Right renal cortex interstitium (tissue), 3 donors: Measurements from ENCODE around the gene ITGB8. TPM values are rescaled to one million over a fixed set of nuclear protein-coding genes. Genes with fewer than 3 reads are reported as not detected.
"Not testable (repeated sequence)": the region's sequence is repeated elsewhere in the genome, so short reads cannot be mapped to it uniquely, and the experiment has no call there.

Source experiments
- DNase-seq, 3 donors: peaks; one replicate each; pipeline ENCODE4 v3.0.0-alpha.2; 2013; ENCODE audit warnings: low read depth in 3 of 3, low spot score in 2 of 3
- polyA plus RNA-seq, 3 donors: library from polyadenylated mRNA; unstranded; fragments of 120-200 nt; gene quantifications; one replicate each; pipeline ENCODE4 v1.2.1, GENCODE V29; 2013; ENCODE audit not compliant: insufficient read length in 3 of 3

Gene ITGB8
- 10 to 100 TPM; 38.5 to 42.0 (median 40.6) TPM for polyA plus RNA-seq

DNA sequence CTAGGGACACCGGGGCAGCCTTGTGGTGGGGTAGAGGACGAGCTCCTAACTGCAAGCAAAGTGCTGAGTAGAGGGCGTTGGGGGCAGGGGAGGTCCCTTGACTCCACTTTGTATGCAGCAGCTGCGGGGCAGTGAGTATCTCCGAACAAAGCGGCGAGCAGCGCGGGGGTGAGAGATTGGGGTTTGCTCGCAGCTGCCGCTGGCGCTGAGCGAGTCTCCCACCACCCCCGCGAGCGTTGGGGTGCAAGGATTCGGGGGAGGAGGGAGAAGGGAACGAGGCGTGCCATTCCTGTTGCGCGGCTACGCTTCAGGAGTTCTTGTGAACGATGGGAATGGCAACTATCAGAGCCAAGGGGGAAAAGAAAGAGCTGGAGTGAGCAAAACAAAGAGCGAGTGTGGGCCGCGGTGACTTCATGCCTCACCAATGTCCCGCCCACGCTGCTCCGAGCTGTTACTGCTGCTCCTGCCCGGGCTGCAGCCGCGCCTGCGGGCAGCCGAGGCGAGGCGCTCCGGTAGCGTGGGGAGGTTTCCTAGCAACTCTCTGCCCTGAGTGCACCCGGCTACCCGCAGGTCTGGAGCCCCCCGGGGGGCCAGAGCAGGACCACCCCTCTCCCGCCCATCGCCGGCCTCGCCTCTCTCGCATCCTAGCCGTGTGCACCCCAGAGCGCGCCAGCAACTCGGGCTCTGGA is at the start of gene ITGB8:
Gene ITGB8 (plus strand): TSS at position 662 of the 689 bp plus-strand sequence. CDS start 907 bp downstream, outside the sequence.
- DNase-seq, result peak; percentile 82 to 90 (median 85)

DNA sequence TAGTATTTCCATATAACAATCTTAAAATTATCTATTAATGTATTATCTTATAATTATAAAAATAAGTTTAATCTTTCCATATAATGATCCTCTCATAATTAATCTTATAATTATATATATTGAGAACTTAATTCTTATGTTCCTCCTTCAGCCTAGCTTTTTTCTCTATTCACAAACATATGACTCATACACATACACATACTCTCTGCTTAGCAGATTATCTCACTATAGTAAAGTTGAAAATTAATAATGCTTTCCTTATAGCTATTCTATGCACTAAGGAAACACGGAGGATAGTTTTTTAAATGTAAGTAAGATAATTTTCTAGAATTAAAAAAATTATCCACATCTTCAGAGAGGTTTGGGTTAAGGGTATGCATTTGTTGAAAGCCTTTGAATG is 47.7 kb upstream of the ITGB8 start:
- DNase-seq, result no peak

- no peak for DNase-seq
These were observed 47.3 kb upstream of the ITGB8 start for GRCh38 chr7:20283385-20283784.

- no peak for DNase-seq
These were observed 46.5 kb upstream of the ITGB8 start for GRCh38 chr7:20284003-20284770.

GRCh38 chr7:20284771-20285143 is 45.9 kb upstream of the ITGB8 start:
- DNase-seq, result no peak

GRCh38 chr7:20287317-20287716 is 43.4 kb upstream of the ITGB8 start:
- no peak for DNase-seq

GRCh38 chr7:20288036-20288435 is 42.7 kb upstream of the ITGB8 start:
- DNase-seq, result no peak

DNA sequence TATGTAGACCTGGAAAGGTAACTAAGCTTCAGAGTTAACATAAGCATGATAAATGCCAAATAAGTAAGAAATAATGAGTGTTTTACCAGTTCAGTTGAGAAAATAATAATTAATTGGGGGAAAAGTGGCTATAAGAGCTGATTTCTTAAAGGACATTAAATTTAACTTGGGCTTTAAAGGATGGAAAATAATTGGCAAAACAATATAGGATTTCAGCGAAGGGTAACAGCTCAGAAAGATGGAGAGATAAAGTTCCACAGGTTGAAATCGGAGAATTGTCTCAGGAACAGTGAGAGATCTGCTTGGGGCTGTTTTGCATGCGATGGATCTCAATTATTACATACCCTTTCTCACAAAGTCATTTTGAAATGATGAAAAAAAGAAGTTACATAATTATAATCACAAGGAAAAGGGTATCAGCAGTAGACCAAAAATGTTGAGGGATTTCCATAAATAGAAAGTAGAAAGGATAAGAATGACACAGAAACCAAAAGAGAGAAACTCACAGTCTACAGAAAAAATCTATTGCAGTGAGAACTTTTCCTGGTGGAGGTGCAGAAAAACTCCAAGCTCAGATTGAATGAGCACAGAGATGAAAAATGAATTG is 40.1 kb upstream of the ITGB8 start:
- no peak for DNase-seq

DNA sequence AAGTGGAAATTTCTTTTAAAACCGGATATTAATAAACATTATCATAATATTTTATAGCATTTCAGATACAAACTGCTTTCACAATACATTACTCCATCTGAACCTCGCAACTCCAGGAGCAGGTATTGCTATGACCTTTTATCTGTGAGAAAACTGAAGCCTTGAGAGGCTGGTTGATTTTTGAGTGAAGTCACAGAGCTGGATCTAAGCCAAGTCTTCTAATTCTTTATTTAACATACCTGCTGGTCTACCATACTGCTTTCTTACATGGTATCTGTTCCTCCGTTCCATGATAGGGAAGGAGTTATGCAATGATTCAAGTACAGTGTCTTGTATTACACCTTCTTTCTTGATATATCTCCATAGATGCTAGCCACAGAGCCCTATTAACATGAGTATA is 37.4 kb upstream of the ITGB8 start:
- DNase-seq, result no peak

DNA sequence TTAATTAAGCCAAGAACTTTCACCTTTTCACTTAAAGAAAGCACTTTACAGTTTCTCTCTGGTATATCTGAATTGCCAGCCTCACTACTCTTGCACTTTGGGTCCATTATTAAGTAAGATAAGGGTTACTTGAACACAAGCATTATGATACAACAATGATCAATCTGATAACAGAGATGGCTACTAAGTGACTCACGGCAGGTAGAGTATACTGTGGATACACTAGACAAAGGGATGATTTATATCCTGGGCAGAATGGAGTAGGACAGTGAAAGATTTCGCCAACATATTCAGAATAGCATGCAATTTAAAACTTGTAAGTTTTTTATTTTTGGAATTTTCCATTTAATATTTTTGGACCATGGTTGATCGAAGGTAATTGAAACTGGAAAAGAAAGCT is 34.3 kb upstream of the ITGB8 start:
- no peak for DNase-seq

- no peak for DNase-seq
These were observed 33.8 kb upstream of the ITGB8 start for GRCh38 chr7:20296901-20297300.

DNA sequence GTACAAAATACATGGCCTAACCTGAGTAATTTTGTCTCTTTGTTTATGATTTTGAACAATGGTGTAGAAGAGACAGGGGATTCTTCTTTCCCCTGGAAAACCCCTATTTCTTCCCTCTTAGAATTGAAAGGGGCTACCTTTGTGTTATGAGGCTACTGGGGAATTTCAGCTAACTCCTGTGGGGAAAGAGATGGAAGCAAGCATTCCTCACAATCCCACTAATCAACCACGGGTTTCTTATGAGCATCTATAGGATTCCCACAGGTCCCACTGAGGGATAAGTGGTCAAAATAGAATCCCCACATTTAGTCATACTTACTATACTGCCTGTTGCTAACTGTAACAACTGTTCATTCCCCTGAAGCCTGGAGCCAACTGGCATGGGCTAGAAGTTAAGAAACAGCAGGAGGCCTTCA is 32.2 kb upstream of the ITGB8 start:
- DNase-seq, result no peak

GRCh38 chr7:20299145-20299544 is 31.6 kb upstream of the ITGB8 start:
- no peak for DNase-seq

- no peak for DNase-seq
These were observed 30.9 kb upstream of the ITGB8 start for GRCh38 chr7:20299647-20300312.

DNA sequence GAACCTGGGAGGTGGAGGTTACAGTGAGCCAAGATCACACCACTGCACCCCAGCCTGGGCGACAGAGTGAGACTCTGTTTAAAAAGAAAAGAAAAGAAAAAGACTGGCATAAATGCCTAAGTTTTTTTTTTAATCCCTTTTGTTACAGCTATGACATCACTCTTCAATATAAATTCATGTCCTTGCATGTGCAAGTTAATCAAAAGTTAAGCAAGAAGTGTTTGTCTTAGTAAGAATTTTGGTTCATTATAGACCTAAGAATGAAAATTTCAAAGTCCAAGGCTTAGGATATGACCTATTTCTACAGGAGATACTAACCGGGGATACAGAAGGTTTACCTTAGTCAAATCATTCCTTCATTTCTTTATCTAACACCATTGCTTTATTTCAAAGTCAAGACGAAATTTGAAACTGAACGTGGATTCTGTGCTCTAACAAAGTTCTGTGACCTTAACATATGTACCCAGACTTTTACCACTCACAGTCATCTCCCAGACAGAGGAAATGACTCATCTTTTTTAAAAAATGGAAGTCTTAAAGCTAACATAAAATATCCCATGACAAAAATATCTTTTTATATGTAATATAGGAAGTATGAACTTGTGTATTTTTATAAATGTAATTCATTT is 29.3 kb upstream of the ITGB8 start:
- no peak for DNase-seq

GRCh38 chr7:20302300-20302699 is 28.4 kb upstream of the ITGB8 start:
- not testable (repeated sequence) for DNase-seq

GRCh38 chr7:20302891-20303290 is 27.8 kb upstream of the ITGB8 start:
- no peak for DNase-seq

- no peak for DNase-seq
These were observed 26.3 kb upstream of the ITGB8 start for GRCh38 chr7:20304366-20304765.

GRCh38 chr7:20305726-20306125 is 25.0 kb upstream of the ITGB8 start:
- DNase-seq, result no peak

GRCh38 chr7:20306180-20306946 is 24.3 kb upstream of the ITGB8 start:
- no peak for DNase-seq
